Heart right ventricle (tissue), 16 donors: ENCODE results near the gene TAF4. TPM values are rescaled to one million over a fixed set of nuclear protein-coding genes. Genes with fewer than 3 reads are reported as not detected.
A peak's percentile ranks its signal among the peaks of the same experiment; 100 is the strongest.

Experiments
- ATAC-seq, 8 donors: fragments of 200-7000 bp; cut with Tn5 transposase; one replicate each; pipeline ENCODE4 v1.9.1; 2020; ENCODE audit warnings: mild to moderate bottlenecking in 8 of 8, moderate library complexity in 8 of 8, moderate number of reproducible peaks in 1 of 8
- DNase-seq, 2 donors: peaks; one replicate each; pipeline ENCODE4 v3.0.0-alpha.2; 2020
- H3K27ac ChIP-seq, 10 donors: fragments of 200-600 bp; sonication (generic) in 2 of 10; one replicate each; pipeline versions ENCODE4 v1.5.0 to v1.8.0; 2020 to 2022; ENCODE audit warnings: mild to moderate bottlenecking in 3 of 10
- H3K27me3 ChIP-seq, 7 donors: fragments of 200-600 bp; one replicate each; pipeline ENCODE4 v1.8.0; 2021 to 2022; ENCODE audit warnings: mild to moderate bottlenecking in 2 of 7
- H3K36me3 ChIP-seq, 9 donors: fragments of 200-600 bp; sonication (generic) in 1 of 9; one replicate each; pipeline versions ENCODE4 v1.5.0 to v1.8.0; 2020 to 2022; ENCODE audit warnings: mild to moderate bottlenecking in 2 of 9
- H3K4me1 ChIP-seq, 9 donors: fragments of 200-600 bp; sonication (generic) in 1 of 9; one replicate each; pipeline versions ENCODE4 v1.5.0 to v1.8.0; 2020 to 2022; ENCODE audit warnings: mild to moderate bottlenecking in 4 of 9
- H3K4me3 ChIP-seq, 10 donors: fragments of 200-600 bp; sonication (generic) in 2 of 10; one replicate each; pipeline versions ENCODE4 v1.5.0 to v1.8.0; 2020 to 2022; ENCODE audit warnings: mild to moderate bottlenecking in 7 of 10, moderate library complexity in 2 of 10
- H3K9me3 ChIP-seq, 11 donors: fragments of 200-600 bp in 10 of 11; sonication (generic) in 2 of 11; one replicate each; pipeline versions ENCODE4 v1.5.0 to v1.8.0; 2013 to 2022; ENCODE audit warnings: mild to moderate bottlenecking in 2 of 11, control low read depth in 1 of 11, moderate library complexity in 1 of 11
- WGBS, 2 donors: extraction: QIAGEN DNeasy Blood & Tissue Kit; methylation state at CpG; one replicate each; pipeline ENCODE4 v1.1.7; 2013; ENCODE audit warnings: inconsistent platforms in 1 of 2; 5-methylcytosine and 5-hydroxymethylcytosine counted together
- intact Hi-C, 10 donors: fragments of 100-400 bp; cut with DNase I; formaldehyde crosslinking; loops; one replicate each; pipeline versions ENCODE4 v1.11.1 to v1.14.2; 2022
- polyA plus RNA-seq, 2 donors: library from polyadenylated mRNA; stranded (reverse); fragments of 200-250 nt; gene quantifications; one replicate each; pipeline ENCODE4 v1.2.3, GENCODE V29; 2013
- total RNA-seq, 10 donors: library from RNA; stranded (reverse); fragmentation: NEBNext Ultra II Directional in 3 of 10; extraction: Animal tissue kit (Norgen Biotek cat#: 25700) in 3 of 10; gene quantifications; one replicate each; pipeline versions ENCODE4 v1.2.1 to v1.2.4, GENCODE V29; 2021 to 2023
- TF ChIP-seq, protein P1 (sequence below), 9 donors: fragments of 200-600 bp; sonication (generic) in 2 of 9; IDR thresholded peaks; one replicate each; pipeline versions ENCODE4 v1.5.0 to v1.8.0; 2021 to 2022; ENCODE audit warnings: antibody characterized with exemption in 9 of 9, mild to moderate bottlenecking in 5 of 9, moderate library complexity in 1 of 9
- donor health status: Arrhythmogenic right ventricular cardiomyopathy.
- donor health status: ischemic (EF 13 %, LVEDD 7.1; RV severe dilation, severe dysfunction).
- donor health status: healthy with polysubstance abuse.
- donor health status: DM: no; HTN: yes; CAD: no.
- donor health status: DM: no; HTN: no; CAD: no.
- donor health status: ischemic (EF 25% LVEDD 6.9; RV normal size, moderate dysfunction).
- donor health status: ischemic (EF 25% LVEDD 5.7; RV mildly dilated, moderate dysfunction).
- donor health status: healthy.
- donor health status: DM: yes; HTN: yes; CAD: no.
- donor health status: Ischemic cardiomyopathy.
- donor health status: ischemic (EF 35%, LVEDD 5.7; RV mildly dilated, moderate dysfunction).
- donor health status: nonischemic (EF 11% LVEDD 7.7; RV severe dilation, severe dysfunction).
- donor health status: DM: yes; HTN: yes; CAD: no.
- donor health status: PGD.
- donor health status: ischemic (EF 29% LVEDD 5.4; RV normal size, mild dysfunction).
- donor health status: nonischemic (EF 23%, LVEDD 6.1; RV moderate dilation, normal function).

Gene TAF4
- total and polyA plus RNA-seq, 12 donors: 3.7 to 14.8 (median 11.0) TPM

DNA sequence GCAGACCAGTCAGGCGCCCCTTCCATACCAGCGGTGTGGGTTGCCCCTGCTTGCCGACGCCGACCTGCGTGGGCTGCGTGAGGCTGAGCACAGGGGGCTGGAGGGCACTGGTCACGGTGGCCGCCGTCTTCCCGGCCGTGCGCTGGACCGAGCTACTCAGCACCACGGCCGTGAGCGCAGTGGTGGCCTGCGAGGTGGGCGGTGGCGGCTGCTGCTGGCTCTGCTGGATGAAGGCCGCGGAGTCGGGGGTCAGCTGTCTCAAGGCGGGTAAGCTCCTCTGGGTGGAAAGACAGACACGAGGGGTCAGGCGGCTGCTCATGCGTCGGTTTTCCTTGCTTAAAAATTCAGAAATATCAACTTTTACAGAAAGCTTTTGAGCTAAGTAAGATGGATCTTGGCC lies 59.2 kb downstream of the TAF4 start:
- no peak for ATAC-seq
- TF ChIP-seq, protein P1, sequence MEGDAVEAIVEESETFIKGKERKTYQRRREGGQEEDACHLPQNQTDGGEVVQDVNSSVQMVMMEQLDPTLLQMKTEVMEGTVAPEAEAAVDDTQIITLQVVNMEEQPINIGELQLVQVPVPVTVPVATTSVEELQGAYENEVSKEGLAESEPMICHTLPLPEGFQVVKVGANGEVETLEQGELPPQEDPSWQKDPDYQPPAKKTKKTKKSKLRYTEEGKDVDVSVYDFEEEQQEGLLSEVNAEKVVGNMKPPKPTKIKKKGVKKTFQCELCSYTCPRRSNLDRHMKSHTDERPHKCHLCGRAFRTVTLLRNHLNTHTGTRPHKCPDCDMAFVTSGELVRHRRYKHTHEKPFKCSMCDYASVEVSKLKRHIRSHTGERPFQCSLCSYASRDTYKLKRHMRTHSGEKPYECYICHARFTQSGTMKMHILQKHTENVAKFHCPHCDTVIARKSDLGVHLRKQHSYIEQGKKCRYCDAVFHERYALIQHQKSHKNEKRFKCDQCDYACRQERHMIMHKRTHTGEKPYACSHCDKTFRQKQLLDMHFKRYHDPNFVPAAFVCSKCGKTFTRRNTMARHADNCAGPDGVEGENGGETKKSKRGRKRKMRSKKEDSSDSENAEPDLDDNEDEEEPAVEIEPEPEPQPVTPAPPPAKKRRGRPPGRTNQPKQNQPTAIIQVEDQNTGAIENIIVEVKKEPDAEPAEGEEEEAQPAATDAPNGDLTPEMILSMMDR (IDR thresholded peaks at IDR 0.05): no peak
- Histone ChIP-seq H3K4me1 (peaks cover 0 to 18% (median 5%) of the 10 kb centered on the region in 9 donors), H3K27ac (no peak overlapping the region), H3K9me3 (no peaks in the 10 kb centered on the region), H3K36me3 (peaks cover 0 to 95% (median 60%) of the 10 kb centered on the region in 9 donors), H3K4me3 (no peak overlapping the region), H3K27me3 (no peaks in the 10 kb centered on the region)
- no peak for DNase-seq
- WGBS, 2 donors: 95 to 96% methylated on average over 28 of the region's 28 CpGs
- intact Hi-C loops: no loop called here

DNA sequence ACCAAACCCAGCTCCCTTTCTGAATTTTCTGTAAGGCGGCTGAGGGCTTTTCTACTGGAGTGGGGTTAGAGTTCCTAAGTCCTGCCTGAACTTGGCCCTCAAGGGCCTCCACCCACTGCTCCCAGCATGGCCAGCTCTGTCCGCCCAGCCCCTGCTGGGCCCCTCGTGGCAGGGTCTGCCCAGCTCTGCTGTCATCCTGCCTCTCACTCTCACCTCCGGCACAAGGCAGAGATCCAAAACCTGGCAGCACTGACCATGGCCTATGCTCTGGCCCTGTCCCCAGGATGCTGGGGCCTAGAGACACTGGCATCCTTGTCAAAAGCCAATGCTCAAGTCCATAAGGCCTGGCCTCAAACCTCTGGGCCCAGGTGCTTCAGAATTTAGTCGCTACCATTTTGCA lies 61.1 kb downstream of the TAF4 start:
- H3K27ac ChIP-seq: peak overlapping the region in 1 of 10 donors; percentile 31
- DNase-seq: no peak
- intact Hi-C loops: no loop called here
- H3K36me3 ChIP-seq: peaks cover 0 to 100% (median 76%) of the 10 kb centered on the region in 9 donors
- ATAC-seq: peak; percentile 21 to 76 (median 69)
- H3K27me3 ChIP-seq: no peaks in the 10 kb centered on the region
- H3K9me3 ChIP-seq: no peaks in the 10 kb centered on the region
- WGBS, 2 donors: 63 to 82% methylated on average over 5 of the region's 5 CpGs
- TF ChIP-seq, protein P1 (IDR thresholded peaks at IDR 0.05): no peak
- H3K4me1 ChIP-seq: peaks cover 0 to 9% (median 3%) of the 10 kb centered on the region in 9 donors
- H3K4me3 ChIP-seq: no peak overlapping the region

DNA sequence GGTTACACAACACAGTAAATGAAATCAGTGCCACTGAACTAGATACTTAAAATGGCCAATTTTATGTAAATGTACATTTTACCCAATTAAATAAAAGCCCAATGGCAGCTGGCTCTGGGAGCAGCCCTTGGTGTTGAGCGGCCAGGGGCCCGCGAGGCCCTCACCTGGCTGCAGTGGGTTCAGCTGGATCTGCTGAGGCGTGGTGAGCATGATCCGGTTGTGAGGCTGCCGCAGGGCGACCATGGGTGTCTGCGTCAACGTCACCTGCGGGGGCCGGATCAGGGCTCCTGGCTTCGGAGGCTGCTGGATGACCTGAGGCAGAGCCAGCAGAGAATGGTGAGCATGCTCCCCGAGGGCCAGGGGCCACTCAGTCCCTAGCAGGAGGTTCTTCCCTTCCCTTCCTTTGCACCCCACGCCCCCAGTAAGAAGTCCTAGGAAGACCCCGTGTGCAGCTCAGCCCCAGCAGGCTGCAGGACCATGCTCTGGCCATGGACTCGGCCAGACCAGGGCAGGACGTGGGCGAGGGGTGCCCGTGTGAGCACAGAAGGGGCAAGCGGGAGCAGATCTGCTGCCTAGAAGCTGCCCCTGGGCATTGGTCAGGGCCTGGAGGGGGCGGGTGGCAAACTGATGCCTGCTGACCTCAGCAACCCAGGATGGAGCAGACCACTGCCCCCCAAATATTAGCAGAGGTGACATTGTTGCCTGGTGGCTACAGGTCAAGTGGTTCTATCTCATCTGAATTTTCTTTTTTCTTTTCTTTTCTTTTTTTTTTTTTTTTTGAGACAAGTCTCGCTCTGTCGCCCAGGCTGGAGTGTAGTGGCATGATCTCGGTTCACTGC lies 61.9 kb downstream of the TAF4 start:
- DNase-seq (no peak), ATAC-seq (no peak)
- Histone ChIP-seq H3K27ac (peak overlapping the region in 1 of 10 donors; percentile 10), H3K9me3 (no peaks in the 10 kb centered on the region), H3K4me3 (no peak overlapping the region), H3K4me1 (peaks cover 0 to 9% (median 3%) of the 10 kb centered on the region in 9 donors), H3K27me3 (no peaks in the 10 kb centered on the region), H3K36me3 (peaks cover 0 to 100% (median 75%) of the 10 kb centered on the region in 9 donors)
- intact Hi-C loops: no loop called here
- 94 to 97% methylated on average over 24 of the region's 24 CpGs for WGBS, 2 donors
- TF ChIP-seq, protein P1 (IDR thresholded peaks at IDR 0.05): no peak

DNA sequence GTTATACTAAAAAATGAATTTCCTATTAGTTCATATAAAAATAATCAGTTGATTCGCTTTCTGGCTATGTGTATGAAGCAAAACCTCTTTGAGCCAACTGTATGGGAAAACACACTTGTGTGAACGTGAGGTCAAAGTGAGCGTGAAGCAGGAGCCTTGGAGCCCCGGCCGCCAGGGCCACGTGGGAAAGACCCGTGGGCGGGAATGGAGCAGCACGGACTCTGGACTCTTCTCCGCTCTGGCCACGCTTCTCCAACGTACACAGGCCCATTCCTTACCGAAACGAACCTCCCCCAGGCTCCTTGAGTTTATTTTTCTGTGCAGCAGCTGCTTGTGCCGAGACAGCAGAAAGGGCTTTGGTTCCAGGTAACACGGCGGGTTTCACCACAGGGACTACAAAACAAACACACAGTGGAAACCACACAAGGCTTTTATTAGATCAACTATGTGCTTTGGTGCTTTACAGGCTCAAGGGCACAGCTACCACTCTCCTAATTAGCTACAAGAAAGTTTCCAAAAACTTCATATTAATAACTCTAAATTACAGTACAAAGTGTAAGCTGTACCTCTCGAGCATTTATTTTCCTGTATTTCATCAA lies 62.7 kb downstream of the TAF4 start:
- Histone ChIP-seq H3K36me3 (peaks cover 0 to 100% (median 69%) of the 10 kb centered on the region in 9 donors), H3K4me1 (peaks cover 0 to 9% (median 3%) of the 10 kb centered on the region in 9 donors), H3K27me3 (no peaks in the 10 kb centered on the region), H3K4me3 (no peak overlapping the region), H3K27ac (no peak overlapping the region), H3K9me3 (no peaks in the 10 kb centered on the region)
- ATAC-seq (no peak), DNase-seq (no peak)
- TF ChIP-seq, protein P1 (IDR thresholded peaks at IDR 0.05): no peak
- 93% methylated on average over 18 of the region's 18 CpGs for WGBS, 2 donors
- intact Hi-C loops: no loop called here
